OCI-LY1 (cell line): ENCODE results near the gene LMNA.

ENCODE experiments used
- EZH2 ChIP-seq: fragments of 200-600 bp; sonication (generic), shearing (Covaris generic); IDR thresholded peaks from 2 replicates; pipeline ENCODE4 v1.8.0; 2017; ENCODE audit warnings: borderline replicate concordance, mixed run types, mild to moderate bottlenecking, antibody characterized with exemption, low read length, moderate library complexity, mixed read lengths
- TF ChIP-seq, protein P1 (sequence below): fragments of 200-600 bp; sonication (generic), shearing (Covaris generic); IDR thresholded peaks from 2 replicates; pipeline ENCODE4 v1.5.1; 2017; ENCODE audit warnings: mild to moderate bottlenecking, antibody characterized with exemption, low read length, moderate library complexity, mixed read lengths

DNA sequence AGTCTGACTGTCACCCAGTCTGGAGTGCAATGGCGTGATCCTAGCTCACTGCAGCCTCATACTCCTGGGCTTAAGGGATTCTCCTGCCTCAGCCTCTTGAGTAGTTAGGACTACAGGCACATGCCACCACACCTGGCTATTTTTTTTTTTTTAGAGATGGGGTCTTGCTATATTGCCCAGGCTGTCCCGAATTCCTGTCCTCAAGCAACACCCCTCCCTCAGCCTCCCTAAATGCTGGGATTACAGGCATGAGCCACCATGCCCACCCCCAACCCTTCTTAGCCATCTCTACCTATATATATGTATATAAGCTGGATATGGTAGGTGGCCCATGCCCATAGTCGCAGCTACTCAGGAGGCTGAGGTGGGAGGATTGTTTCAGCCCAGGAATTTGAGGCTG, 66.0 kb downstream of the LMNA start:
- TF ChIP-seq, protein P1, sequence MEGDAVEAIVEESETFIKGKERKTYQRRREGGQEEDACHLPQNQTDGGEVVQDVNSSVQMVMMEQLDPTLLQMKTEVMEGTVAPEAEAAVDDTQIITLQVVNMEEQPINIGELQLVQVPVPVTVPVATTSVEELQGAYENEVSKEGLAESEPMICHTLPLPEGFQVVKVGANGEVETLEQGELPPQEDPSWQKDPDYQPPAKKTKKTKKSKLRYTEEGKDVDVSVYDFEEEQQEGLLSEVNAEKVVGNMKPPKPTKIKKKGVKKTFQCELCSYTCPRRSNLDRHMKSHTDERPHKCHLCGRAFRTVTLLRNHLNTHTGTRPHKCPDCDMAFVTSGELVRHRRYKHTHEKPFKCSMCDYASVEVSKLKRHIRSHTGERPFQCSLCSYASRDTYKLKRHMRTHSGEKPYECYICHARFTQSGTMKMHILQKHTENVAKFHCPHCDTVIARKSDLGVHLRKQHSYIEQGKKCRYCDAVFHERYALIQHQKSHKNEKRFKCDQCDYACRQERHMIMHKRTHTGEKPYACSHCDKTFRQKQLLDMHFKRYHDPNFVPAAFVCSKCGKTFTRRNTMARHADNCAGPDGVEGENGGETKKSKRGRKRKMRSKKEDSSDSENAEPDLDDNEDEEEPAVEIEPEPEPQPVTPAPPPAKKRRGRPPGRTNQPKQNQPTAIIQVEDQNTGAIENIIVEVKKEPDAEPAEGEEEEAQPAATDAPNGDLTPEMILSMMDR, result no peak
- TF ChIP-seq EZH2, result no peak
